IMR-90 (cell line): ENCODE results near the gene TADA1. TPM values are rescaled to one million over a fixed set of nuclear protein-coding genes. Genes with fewer than 3 reads are reported as not detected.

Experiments
- ATAC-seq: fragments of 200-7000 bp; cut with Tn5 transposase; 2 replicates; pipeline ENCODE4 v1.9.1; 2020; ENCODE audit warnings: low read depth, mild to moderate bottlenecking, moderate library complexity
- BruUV-seq: library from RNA; stranded (reverse); fragments of 400-500 nt; replicated peaks from 2 replicates; lab custom pipeline; 2021; lab: Mats Ljungman, UMichigan
- CTCF ChIA-PET: fragments of 300-600 bp; formaldehyde crosslinking; extraction: SDS; loops from one replicate; lab custom pipeline; 2021; ENCODE audit warnings: antibody characterized with exemption; lab: Yijun Ruan, JAX
- POLR2A ChIA-PET: fragments of 300-600 bp; sonication (Branson Sonifier 250); formaldehyde crosslinking; loops from one replicate; lab custom pipeline; 2022; ENCODE audit warnings: antibody characterized with exemption; ENCODE audit not compliant: unreplicated experiment; lab: Charles Lee
- DNase-seq: peaks from one replicate; pipeline ENCODE4 v3.0.0; 2013
- H2AFZ ChIP-seq: replicated peaks from 2 replicates; pipeline ENCODE3; 2013; ENCODE audit warnings: low read length, mild to moderate bottlenecking; ENCODE audit not compliant: poor library complexity
- H2AK5ac ChIP-seq: 2 replicates; pipeline ENCODE4 v1.6.1; 2013; ENCODE audit warnings: low read depth, low read length, inconsistent platforms
- H2AK9ac ChIP-seq: replicated peaks from 2 replicates; pipeline ENCODE3; 2013; ENCODE audit warnings: mild to moderate bottlenecking, low read depth, low read length, moderate library complexity; ENCODE audit not compliant: poor library complexity
- H2BK120ac ChIP-seq: 2 replicates; pipeline ENCODE4 v1.6.1; 2013; ENCODE audit warnings: low read depth, low read length, inconsistent platforms
- H2BK15ac ChIP-seq: 3 replicates; pipeline ENCODE4 v1.6.1; 2013; ENCODE audit warnings: low read depth, low read length, inconsistent platforms
- H2BK20ac ChIP-seq: 2 replicates; pipeline ENCODE4 v1.6.1; 2013; ENCODE audit warnings: low read depth, mild to moderate bottlenecking, inconsistent platforms, low read length, moderate library complexity
- H2BK5ac ChIP-seq: 2 replicates; pipeline ENCODE4 v1.6.1; 2013; ENCODE audit warnings: mild to moderate bottlenecking, low read depth, low read length, inconsistent platforms; ENCODE audit not compliant: poor library complexity, severe bottlenecking
- H3K14ac ChIP-seq: replicated peaks from 2 replicates; pipeline ENCODE4 v1.6.1; 2013; ENCODE audit warnings: low read depth, low read length, inconsistent platforms
- H3K18ac ChIP-seq: 2 replicates; pipeline ENCODE4 v1.6.1; 2013; ENCODE audit warnings: low read depth, low read length, control low read depth
- H3K23ac ChIP-seq: 2 replicates; pipeline ENCODE4 v1.6.1; 2013; ENCODE audit warnings: low read depth, low read length, inconsistent platforms
- H3K27ac ChIP-seq: 2 replicates; pipeline ENCODE4 v1.5.1; 2013; ENCODE audit warnings: mild to moderate bottlenecking, control low read depth, low read length; ENCODE audit not compliant: insufficient read depth
- H3K27me3 ChIP-seq: 2 replicates; pipeline ENCODE4 v1.6.1; 2013; ENCODE audit warnings: low read length; ENCODE audit not compliant: control insufficient read depth, insufficient read depth
- H3K36me3 ChIP-seq: 2 replicates; pipeline ENCODE4 v1.6.1; 2013; ENCODE audit warnings: low read length, mixed read lengths; ENCODE audit not compliant: control insufficient read depth, insufficient read depth
- H3K4ac ChIP-seq: 2 replicates; pipeline ENCODE4 v1.6.1; 2013; ENCODE audit warnings: low read depth, low read length, inconsistent platforms
- H3K4me1 ChIP-seq: 2 replicates; pipeline ENCODE4 v1.6.1; 2013; ENCODE audit warnings: low read length, mixed read lengths; ENCODE audit not compliant: control insufficient read depth, insufficient read depth
- H3K4me2 ChIP-seq: 2 replicates; pipeline ENCODE4 v1.6.1; 2013; ENCODE audit warnings: low read depth, mild to moderate bottlenecking, control low read depth, low read length, moderate library complexity
- H3K4me3 ChIP-seq: 2 replicates; pipeline ENCODE4 v1.5.1; 2013; ENCODE audit warnings: low read depth, mild to moderate bottlenecking, control low read depth, low read length, moderate library complexity; ENCODE audit not compliant: insufficient read depth
- H3K56ac ChIP-seq: 2 replicates; pipeline ENCODE4 v1.6.1; 2013; ENCODE audit warnings: low read length, inconsistent platforms; ENCODE audit not compliant: insufficient read depth; ENCODE audit errors: extremely low read depth
- H3K79me1 ChIP-seq, 2 experiments: 2 replicates each; pipeline ENCODE4 v1.6.1; 2013; ENCODE audit warnings: low read length in 2 of 2, inconsistent platforms in 1 of 2, low read depth in 1 of 2
- H3K9ac ChIP-seq: 2 replicates; pipeline ENCODE4 v1.6.1; 2013; ENCODE audit warnings: low read depth, low read length, control low read depth
- H3K9me1 ChIP-seq: 2 replicates; pipeline ENCODE4 v1.6.1; 2013; ENCODE audit warnings: low read length, inconsistent platforms; ENCODE audit not compliant: insufficient read depth
- H3K9me3 ChIP-seq: 2 replicates; pipeline ENCODE4 v1.6.1; 2013; ENCODE audit warnings: low read length; ENCODE audit not compliant: control insufficient read depth, insufficient read depth
- H4K20me1 ChIP-seq: 2 replicates; pipeline ENCODE4 v1.6.1; 2013; ENCODE audit warnings: low read length, inconsistent platforms; ENCODE audit not compliant: insufficient read depth
- H4K5ac ChIP-seq: 2 replicates; pipeline ENCODE4 v1.6.1; 2013; ENCODE audit warnings: mild to moderate bottlenecking, low read depth, low read length, control low read depth
- H4K8ac ChIP-seq, 2 experiments: 2 replicates each; pipeline ENCODE4 v1.6.1; 2013; ENCODE audit warnings: low read depth in 2 of 2, low read length in 2 of 2, control low read depth in 1 of 2, inconsistent platforms in 1 of 2
- H4K91ac ChIP-seq: 2 replicates; pipeline ENCODE4 v1.6.1; 2013; ENCODE audit warnings: low read depth, low read length, inconsistent platforms; ENCODE audit not compliant: insufficient read depth
- POLR2A ChIP-seq: IDR thresholded peaks from 2 replicates; pipeline ENCODE4 v1.6.1; 2012; ENCODE audit warnings: mild to moderate bottlenecking, low read depth, low read length
- RAD21 ChIP-seq: IDR thresholded peaks from 2 replicates; pipeline ENCODE4 v1.6.1; 2012; ENCODE audit warnings: low read length, improper control_type of control experiment
- RCOR1 ChIP-seq: IDR thresholded peaks from 2 replicates; pipeline ENCODE4 v1.6.1; 2012; ENCODE audit warnings: mild to moderate bottlenecking, low read length, improper control_type of control experiment; ENCODE audit not compliant: insufficient replicate concordance
- SMC3 ChIP-seq: fragments of 150-350 bp; IDR thresholded peaks from 2 replicates; pipeline ENCODE4 v1.6.1; 2016; ENCODE audit warnings: low read depth, mild to moderate bottlenecking, antibody characterized with exemption, low read length, moderate library complexity
- WGBS, 2 experiments: methylation state at CpG; one replicate each; pipeline versions ENCODE4 v1.1.5 to v1.1.7; 2013; ENCODE audit warnings: missing lambda C conversion rate in 2 of 2; ENCODE audit not compliant: insufficient read length in 1 of 2; ENCODE audit errors: extremely low coverage in 2 of 2; 5-methylcytosine and 5-hydroxymethylcytosine counted together
- dilution Hi-C: fragments of 300-500 bp; cut with HindIII; formaldehyde crosslinking; loops from one replicate; pipeline ENCODE4 v1.14.3; 2018; ENCODE audit warnings: low sequenced_read_pairs; ENCODE audit not compliant: unreplicated experiment
- in situ Hi-C: fragments of 300-500 bp; cut with MboI; formaldehyde crosslinking; loops from 3 replicates; pipeline ENCODE4 v1.14.3; 2019; ENCODE audit warnings: low sequenced_read_pairs, inconsistent platforms, mixed read lengths
- intact Hi-C: fragments of 100-400 bp; cut with micrococcal nuclease; formaldehyde crosslinking; loops from 2 replicates; pipeline ENCODE4 v1.10.0; 2022
- polyA plus RNA-seq, 3 experiments: library from polyadenylated mRNA; depleted of rRNA; stranded (reverse); fragments of >200 nt; gene quantifications; 2 replicates each; pipeline ENCODE4 v1.2.3, GENCODE V29; 2012; ENCODE audit warnings: low replicate concordance in 1 of 3
- total RNA-seq: library from RNA; depleted of rRNA; stranded (reverse); fragments of >200 nt; gene quantifications from 2 replicates; pipeline ENCODE4 v1.2.3, GENCODE V29; 2012
- TF ChIP-seq, protein P1 (sequence below): fragments of 150-350 bp; IDR thresholded peaks from 2 replicates; pipeline ENCODE4 v1.6.1; 2017; ENCODE audit warnings: mild to moderate bottlenecking, antibody characterized with exemption, low read length, low read depth

The TADA1 gene
- total and polyA plus RNA-seq, 2 of the 4 experiments (the other 2 are of a cell fraction), result 8.2 to 16.8 TPM

DNA sequence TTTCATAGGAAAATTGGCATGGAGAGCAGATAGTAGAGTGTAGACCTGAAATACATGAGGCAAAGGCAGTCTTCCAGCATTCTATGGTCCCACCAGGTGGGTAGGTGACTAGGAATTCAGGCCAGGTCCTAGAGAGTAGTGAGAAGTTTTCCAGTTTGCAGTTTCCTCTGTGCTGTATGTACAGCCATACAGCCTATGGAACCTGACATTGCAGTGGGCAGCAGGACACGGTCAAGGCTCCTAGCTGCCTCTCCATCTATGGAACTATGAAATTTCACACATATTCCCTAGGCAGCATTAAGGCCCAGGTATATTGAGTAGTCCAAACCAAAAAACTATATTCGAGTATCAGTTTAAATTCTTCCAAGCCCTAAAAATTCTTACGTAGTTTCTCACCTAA, 20.5 kb downstream of the TADA1 start:
- no peak overlapping the region for H3K14ac ChIP-seq
- H3K4me2 ChIP-seq, result no peak overlapping the region
- peaks cover 8 to 15% of the 10 kb centered on the region in 2 experiments for H3K79me1 ChIP-seq
- H3K36me3 ChIP-seq, result peaks cover 29% of the 10 kb centered on the region
- no CpG with 5 or more reads among the region's 3 CpGs for WGBS, 2 experiments
- no peak for TF ChIP-seq RAD21
- TF ChIP-seq, protein P1, sequence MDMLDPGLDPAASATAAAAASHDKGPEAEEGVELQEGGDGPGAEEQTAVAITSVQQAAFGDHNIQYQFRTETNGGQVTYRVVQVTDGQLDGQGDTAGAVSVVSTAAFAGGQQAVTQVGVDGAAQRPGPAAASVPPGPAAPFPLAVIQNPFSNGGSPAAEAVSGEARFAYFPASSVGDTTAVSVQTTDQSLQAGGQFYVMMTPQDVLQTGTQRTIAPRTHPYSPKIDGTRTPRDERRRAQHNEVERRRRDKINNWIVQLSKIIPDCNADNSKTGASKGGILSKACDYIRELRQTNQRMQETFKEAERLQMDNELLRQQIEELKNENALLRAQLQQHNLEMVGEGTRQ, result no peak
- TF ChIP-seq SMC3, result no peak
- TF ChIP-seq RCOR1, result no peak
- TF ChIP-seq POLR2A, result no peak
- no peak overlapping the region for H3K27ac ChIP-seq
- no peak overlapping the region for H3K4me3 ChIP-seq
- no peak overlapping the region for H2BK120ac ChIP-seq
- H2AFZ ChIP-seq, result no peak overlapping the region
- no peak overlapping the region for H2BK20ac ChIP-seq
- H2BK5ac ChIP-seq, result no peak overlapping the region
- H2BK15ac ChIP-seq, result no peak overlapping the region
- H3K27me3 ChIP-seq, result no peaks in the 10 kb centered on the region
- dilution Hi-C loops (no loop called here), intact Hi-C loops (no loop called here), in situ Hi-C loops (no loop called here)
- no peak overlapping the region for H4K5ac ChIP-seq
- H3K9me1 ChIP-seq, result no peaks in the 10 kb centered on the region
- ATAC-seq (no peak), DNase-seq (no peak)
- H3K56ac ChIP-seq, result no peak overlapping the region
- H3K9ac ChIP-seq, result no peak overlapping the region
- CTCF ChIA-PET, result interaction anchor here (0.7 kb wide), 1 partner anchor 8 kb away, joined by 3 read pairs; no protein-coding TSS in a partner anchor
- H3K18ac ChIP-seq, result no peak overlapping the region
- no peak overlapping the region for H4K91ac ChIP-seq
- H3K23ac ChIP-seq, result no peak overlapping the region
- no TSS peak for BruUV-seq
- no peak overlapping the region for H4K8ac ChIP-seq
- POLR2A ChIA-PET, result interaction anchor here (0.6 kb wide), 1 partner anchor 16 kb away, joined by 3 read pairs; the partner anchor contains the start of gene POGK
- H3K9me3 ChIP-seq, result no peaks in the 10 kb centered on the region
- H3K4me1 ChIP-seq, result no peaks in the 10 kb centered on the region
- no peak overlapping the region for H3K4ac ChIP-seq
- no peak overlapping the region for H2AK9ac ChIP-seq
- no peaks in the 10 kb centered on the region for H4K20me1 ChIP-seq
- no peak overlapping the region for H2AK5ac ChIP-seq
